ENCODE data around the gene LYZ. TPM values are rescaled to one million over a fixed set of nuclear protein-coding genes. Genes with fewer than 3 reads are reported as not detected.

LYZ gene
- total RNA-seq, 1 donor from 2014 or later, result 4.5 TPM

DNA sequence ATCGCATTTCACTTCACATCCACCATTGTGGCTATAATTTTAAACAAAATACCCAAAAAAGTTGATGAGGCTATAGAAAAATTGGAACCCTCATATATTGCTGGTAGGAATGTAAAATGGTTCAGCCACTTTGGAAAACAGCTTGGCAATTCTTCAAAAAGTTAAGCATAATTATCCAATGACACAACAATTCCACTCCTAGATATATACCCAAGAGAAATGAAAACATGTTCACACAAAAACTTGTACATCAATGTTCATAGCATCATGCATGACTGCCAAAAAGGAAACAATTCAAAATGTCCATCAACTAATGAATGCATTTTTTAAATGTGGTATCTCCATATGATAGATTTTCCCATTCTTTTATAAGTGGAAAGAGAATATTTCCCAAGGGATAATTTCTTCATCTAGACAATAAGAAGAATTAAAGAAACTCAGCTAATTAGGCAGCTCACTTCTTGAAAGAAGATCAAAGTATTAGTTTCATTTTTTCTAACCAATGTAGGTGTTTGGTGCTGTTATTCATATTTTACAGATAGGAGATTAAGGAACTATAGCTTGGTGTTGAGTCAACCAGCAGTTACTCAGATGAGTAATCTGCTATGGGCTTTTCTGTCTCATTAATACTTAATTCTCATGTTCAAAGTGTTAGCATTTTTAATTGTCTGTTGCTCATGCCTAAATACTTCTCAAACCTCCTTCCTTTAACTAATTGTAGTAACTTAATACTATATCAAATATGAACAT lies 44.2 kb downstream of the LYZ start:
- TF ChIP-seq, protein P1, sequence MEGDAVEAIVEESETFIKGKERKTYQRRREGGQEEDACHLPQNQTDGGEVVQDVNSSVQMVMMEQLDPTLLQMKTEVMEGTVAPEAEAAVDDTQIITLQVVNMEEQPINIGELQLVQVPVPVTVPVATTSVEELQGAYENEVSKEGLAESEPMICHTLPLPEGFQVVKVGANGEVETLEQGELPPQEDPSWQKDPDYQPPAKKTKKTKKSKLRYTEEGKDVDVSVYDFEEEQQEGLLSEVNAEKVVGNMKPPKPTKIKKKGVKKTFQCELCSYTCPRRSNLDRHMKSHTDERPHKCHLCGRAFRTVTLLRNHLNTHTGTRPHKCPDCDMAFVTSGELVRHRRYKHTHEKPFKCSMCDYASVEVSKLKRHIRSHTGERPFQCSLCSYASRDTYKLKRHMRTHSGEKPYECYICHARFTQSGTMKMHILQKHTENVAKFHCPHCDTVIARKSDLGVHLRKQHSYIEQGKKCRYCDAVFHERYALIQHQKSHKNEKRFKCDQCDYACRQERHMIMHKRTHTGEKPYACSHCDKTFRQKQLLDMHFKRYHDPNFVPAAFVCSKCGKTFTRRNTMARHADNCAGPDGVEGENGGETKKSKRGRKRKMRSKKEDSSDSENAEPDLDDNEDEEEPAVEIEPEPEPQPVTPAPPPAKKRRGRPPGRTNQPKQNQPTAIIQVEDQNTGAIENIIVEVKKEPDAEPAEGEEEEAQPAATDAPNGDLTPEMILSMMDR (IDR thresholded peaks at IDR 0.05), result no peak
- peaks cover 0 to 3% of the 10 kb centered on the region in 2 donors for H3K36me3 ChIP-seq
- no peak for DNase-seq (ENCODE audit: low spot score in 2 of 2)
- no peak overlapping the region for H3K27ac ChIP-seq
- H3K27me3 ChIP-seq, result no peaks in the 10 kb centered on the region
- intact Hi-C loops (cut with DNase I), result no loop called here
- H3K4me1 ChIP-seq, result peaks cover 0 to 6% of the 10 kb centered on the region in 2 donors
- H3K4me3 ChIP-seq, result no peak overlapping the region
- H3K9me3 ChIP-seq, result no peaks in the 10 kb centered on the region

DNA sequence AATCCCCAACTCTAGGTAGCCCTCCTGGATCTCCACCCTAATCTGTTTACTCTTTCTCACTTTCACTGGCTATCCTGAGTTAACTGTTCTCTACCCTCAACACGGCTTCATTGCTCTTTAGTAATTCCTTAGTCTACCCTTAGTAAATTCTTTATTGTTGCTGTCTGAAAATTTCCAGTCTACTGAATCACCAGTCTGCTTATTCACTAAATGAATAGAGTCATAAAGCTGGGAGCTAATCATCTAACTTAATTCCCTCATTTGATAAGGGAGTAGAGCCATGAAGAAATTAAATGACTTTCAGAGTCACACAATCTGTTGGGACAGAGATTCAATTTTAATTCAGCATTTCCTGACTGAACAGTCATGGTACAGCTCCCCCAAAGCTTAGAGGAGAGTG lies 47.9 kb downstream of the LYZ start:
- H3K27me3 ChIP-seq, result no peaks in the 10 kb centered on the region
- intact Hi-C loops (cut with DNase I), result no loop called here
- no peak overlapping the region for H3K27ac ChIP-seq
- H3K4me3 ChIP-seq, result no peak overlapping the region
- no peaks in the 10 kb centered on the region for H3K36me3 ChIP-seq
- H3K9me3 ChIP-seq, result no peaks in the 10 kb centered on the region
- TF ChIP-seq, protein P1 (IDR thresholded peaks at IDR 0.05), result no peak
- no peaks in the 10 kb centered on the region for H3K4me1 ChIP-seq
- DNase-seq (ENCODE audit: low spot score in 2 of 2), result no peak

DNA sequence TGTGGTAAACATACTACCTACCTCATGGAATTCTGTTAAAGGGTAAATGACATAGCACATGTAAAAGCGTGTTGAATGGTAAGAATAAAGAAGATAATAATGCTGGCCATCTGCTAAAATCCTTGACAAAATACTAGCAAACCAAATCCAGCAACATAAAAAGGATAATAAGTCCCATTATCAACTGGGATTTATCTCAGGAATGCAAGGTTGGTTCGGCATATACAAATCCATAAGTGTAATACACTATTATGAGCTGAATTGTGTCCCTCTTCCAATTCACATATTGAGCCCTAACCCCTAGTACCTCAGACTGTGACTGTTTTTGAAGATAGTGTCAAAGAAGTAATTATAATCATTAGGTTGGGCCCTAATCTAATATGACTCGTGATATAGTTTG lies 48.8 kb downstream of the LYZ start:
- intact Hi-C loops (cut with DNase I), result no loop called here
- Histone ChIP-seq H3K36me3 (no peaks in the 10 kb centered on the region), H3K9me3 (no peaks in the 10 kb centered on the region), H3K27me3 (no peaks in the 10 kb centered on the region), H3K4me3 (no peak overlapping the region), H3K4me1 (peaks cover 0 to 3% of the 10 kb centered on the region in 2 donors), H3K27ac (no peak overlapping the region)
- no peak for DNase-seq (ENCODE audit: low spot score in 2 of 2)
- TF ChIP-seq, protein P1 (IDR thresholded peaks at IDR 0.05), result no peak

DNA sequence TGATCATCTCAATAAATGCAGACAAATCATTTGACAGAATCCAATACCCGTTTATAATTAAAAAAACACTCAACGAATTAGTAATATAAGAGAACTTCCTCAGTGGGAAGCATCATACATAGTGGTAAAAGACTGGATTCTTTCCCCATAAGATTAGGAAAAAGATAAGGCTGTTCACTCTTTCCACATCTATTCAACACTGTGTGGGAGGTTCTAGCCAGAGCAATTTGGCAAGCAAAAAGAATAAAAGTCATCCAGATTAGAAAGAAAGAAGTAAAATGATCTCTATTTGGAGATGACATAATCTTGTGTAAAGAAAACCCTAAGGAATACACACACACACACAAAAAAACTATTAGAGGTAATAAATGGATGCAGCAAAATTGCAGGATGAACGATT lies 49.8 kb downstream of the LYZ start:
- Histone ChIP-seq H3K36me3 (no peaks in the 10 kb centered on the region), H3K4me1 (peaks cover 0 to 10% of the 10 kb centered on the region in 2 donors), H3K27me3 (no peaks in the 10 kb centered on the region), H3K9me3 (no peaks in the 10 kb centered on the region), H3K4me3 (no peak overlapping the region), H3K27ac (no peak overlapping the region)
- TF ChIP-seq, protein P1 (IDR thresholded peaks at IDR 0.05), result no peak
- intact Hi-C loops (cut with DNase I), result no loop called here
- no peak for DNase-seq (ENCODE audit: low spot score in 2 of 2)

DNA sequence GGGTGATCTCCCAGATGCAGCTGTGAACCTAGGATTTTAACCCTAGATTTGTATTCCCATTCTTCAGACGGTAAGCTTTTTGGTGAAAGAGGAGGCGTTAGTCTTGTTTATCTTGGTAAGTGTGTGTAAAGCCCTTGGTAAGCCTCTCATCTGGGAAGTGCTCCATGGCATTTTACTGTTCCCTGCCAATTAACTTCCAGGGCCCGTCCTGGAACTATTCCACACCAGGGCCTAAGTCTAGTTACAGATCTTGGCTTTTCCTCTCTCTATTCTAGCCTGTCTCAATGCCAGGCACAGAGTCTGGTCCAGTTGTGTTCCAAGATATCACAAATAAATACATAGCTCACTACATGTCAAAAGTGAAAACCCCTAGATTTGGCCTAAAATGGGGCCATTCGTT lies 53.8 kb downstream of the LYZ start:
- intact Hi-C loops (cut with DNase I), result no loop called here
- peaks cover 0 to 24% of the 10 kb centered on the region in 2 donors for H3K4me1 ChIP-seq
- H3K4me3 ChIP-seq, result no peak overlapping the region
- H3K27me3 ChIP-seq, result no peaks in the 10 kb centered on the region
- peak overlapping the region; percentile 83 to 86 for H3K27ac ChIP-seq
- DNase-seq (ENCODE audit: low spot score in 2 of 2), result no peak
- H3K36me3 ChIP-seq, result no peaks in the 10 kb centered on the region
- H3K9me3 ChIP-seq, result no peaks in the 10 kb centered on the region
- TF ChIP-seq, protein P1 (IDR thresholded peaks at IDR 0.05), result no peak

Other genes with a start within 250 kb of the LYZ start
- gene CPSF6, start 108.8 kb upstream of the LYZ start, total RNA-seq, result 29.2 TPM
- 4.3 TPM for gene YEATS4, start 11.4 kb downstream of the LYZ start, total RNA-seq
- gene FRS2, start 122.0 kb downstream of the LYZ start, total RNA-seq, result 37.7 TPM
- 65.0 TPM for gene CCT2, start 237.1 kb downstream of the LYZ start, total RNA-seq

Data from ascending aorta (tissue), 2 donors.